Fibroblast of lung (primary cell): ENCODE measurements around the gene CCDC27.

ENCODE experiments used
- EZH2 ChIP-seq: IDR thresholded peaks from 2 replicates; pipeline ENCODE4 v1.5.1; 2012; ENCODE audit warnings: low read length, control low read depth, mild to moderate bottlenecking; ENCODE audit errors: missing control alignments
- TF ChIP-seq, protein P1 (sequence below), 2 donors: IDR thresholded peaks in 1 of 2; conservative IDR thresholded peaks in 1 of 2; 1 replicate in 1 of 2; 2 replicates in 1 of 2; pipeline ENCODE4 v1.5.1; 2011 to 2012; ENCODE audit warnings: low read length in 2 of 2, control low read depth in 1 of 2, inconsistent platforms in 1 of 2, low read depth in 1 of 2, mild to moderate bottlenecking in 1 of 2

DNA sequence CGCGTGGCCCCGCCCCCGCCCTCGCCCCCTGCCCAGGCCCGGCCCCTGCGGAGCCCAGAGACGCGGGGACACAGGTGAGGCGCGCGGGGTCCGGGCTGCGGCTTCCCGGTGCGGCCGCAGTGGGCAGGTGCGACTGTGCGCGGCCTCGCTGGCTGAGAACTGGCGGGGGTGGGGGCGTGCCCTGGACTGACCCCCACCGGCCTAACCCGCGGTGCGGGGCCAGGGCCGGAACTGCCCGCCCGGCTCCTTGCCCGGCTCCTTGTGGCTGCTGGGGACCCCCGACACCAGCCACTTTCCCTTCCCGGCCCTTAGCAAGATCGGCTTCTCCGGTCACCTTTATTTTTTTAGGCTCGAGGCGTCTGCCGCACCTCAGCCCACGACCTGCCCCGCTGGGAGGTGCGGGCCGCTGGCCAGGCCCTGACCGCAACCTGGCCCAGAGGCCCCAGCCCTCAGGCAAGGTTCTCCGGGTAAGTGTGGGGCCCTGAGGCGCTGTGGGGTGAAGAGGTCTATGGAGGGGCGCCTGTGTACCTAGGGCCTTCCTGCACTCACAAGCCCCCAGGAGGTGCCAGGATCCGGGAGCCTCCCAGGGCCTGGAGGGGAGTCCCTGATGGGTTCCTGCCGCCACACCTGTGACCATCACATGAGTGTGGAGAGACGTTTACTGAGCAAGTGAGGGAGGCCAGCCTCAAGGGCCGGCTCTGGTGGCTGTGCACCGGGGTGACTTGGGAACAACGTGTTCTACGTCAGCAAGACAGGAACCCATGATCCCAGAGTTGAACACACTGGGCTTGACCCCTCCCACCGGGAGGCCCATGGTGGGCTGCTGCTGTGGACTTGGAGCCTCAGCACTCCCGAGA lies 20.7 kb downstream of the CCDC27 start, which contains the start of gene SMIM1:
- TF ChIP-seq, protein P1, sequence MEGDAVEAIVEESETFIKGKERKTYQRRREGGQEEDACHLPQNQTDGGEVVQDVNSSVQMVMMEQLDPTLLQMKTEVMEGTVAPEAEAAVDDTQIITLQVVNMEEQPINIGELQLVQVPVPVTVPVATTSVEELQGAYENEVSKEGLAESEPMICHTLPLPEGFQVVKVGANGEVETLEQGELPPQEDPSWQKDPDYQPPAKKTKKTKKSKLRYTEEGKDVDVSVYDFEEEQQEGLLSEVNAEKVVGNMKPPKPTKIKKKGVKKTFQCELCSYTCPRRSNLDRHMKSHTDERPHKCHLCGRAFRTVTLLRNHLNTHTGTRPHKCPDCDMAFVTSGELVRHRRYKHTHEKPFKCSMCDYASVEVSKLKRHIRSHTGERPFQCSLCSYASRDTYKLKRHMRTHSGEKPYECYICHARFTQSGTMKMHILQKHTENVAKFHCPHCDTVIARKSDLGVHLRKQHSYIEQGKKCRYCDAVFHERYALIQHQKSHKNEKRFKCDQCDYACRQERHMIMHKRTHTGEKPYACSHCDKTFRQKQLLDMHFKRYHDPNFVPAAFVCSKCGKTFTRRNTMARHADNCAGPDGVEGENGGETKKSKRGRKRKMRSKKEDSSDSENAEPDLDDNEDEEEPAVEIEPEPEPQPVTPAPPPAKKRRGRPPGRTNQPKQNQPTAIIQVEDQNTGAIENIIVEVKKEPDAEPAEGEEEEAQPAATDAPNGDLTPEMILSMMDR (conservative IDR thresholded peaks at IDR 0.05 in 1 of 2, IDR thresholded peaks at IDR 0.05 in 1 of 2; ENCODE audit: low read depth in 1 of 2, low read length in 2 of 2): no peak
- TF ChIP-seq EZH2: no peak
